ENCODE data around the gene SUV39H2.

Gene SUV39H2

DNA sequence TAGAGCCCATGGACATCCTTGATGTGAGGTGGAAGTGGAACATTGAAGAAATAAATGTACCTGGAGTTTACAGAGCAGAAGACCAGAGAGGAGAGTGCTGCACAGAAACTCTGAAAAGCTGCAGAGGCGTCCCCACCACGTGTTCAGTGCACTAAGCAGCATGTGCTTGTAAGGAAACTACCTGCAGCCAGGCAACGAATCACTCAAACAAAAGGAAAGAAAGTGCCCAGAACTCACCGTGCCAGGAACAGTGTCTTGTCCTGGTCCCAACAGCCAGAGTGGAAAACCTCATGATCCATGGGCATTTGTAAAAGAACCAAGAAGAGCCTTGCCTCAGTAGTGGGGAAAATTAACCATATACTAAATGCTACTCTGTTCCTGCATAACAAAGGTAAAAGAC is 32.3 kb downstream of the SUV39H2 start:
- TF ChIP-seq, protein P1, sequence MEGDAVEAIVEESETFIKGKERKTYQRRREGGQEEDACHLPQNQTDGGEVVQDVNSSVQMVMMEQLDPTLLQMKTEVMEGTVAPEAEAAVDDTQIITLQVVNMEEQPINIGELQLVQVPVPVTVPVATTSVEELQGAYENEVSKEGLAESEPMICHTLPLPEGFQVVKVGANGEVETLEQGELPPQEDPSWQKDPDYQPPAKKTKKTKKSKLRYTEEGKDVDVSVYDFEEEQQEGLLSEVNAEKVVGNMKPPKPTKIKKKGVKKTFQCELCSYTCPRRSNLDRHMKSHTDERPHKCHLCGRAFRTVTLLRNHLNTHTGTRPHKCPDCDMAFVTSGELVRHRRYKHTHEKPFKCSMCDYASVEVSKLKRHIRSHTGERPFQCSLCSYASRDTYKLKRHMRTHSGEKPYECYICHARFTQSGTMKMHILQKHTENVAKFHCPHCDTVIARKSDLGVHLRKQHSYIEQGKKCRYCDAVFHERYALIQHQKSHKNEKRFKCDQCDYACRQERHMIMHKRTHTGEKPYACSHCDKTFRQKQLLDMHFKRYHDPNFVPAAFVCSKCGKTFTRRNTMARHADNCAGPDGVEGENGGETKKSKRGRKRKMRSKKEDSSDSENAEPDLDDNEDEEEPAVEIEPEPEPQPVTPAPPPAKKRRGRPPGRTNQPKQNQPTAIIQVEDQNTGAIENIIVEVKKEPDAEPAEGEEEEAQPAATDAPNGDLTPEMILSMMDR (IDR thresholded peaks at IDR 0.05; ENCODE audit: control insufficient read depth, extremely low read depth, insufficient read depth), result no peak

DNA sequence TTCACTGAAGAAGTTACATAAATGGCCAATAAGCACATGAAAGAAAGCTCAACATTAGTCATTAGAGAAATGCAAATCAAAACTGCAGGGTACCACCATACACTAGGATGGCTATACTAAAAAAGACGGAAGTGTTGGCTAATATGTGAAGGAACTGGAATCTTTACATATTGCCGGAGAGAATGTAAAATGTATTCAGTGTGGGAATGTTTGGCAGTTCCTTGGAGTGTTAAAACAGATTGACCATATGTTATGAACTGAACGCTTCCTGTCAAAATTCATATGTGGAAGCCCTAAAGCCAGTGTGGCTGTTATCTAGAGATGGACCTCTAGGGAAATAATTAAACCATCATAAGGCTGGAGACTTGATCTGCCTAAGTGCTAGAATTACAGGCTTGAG is 33.1 kb downstream of the SUV39H2 start:
- TF ChIP-seq, protein P1 (IDR thresholded peaks at IDR 0.05; ENCODE audit: control insufficient read depth, extremely low read depth, insufficient read depth), result no peak
- no peak overlapping the region for H3K4me3 ChIP-seq (ENCODE audit: low read depth, low read length)
- no peak for DNase-seq (ENCODE audit: low read depth)

More for the DNA sequence above, 32.3 kb downstream of the SUV39H2 start:
- no peak overlapping the region for H3K4me3 ChIP-seq (ENCODE audit: low read depth, low read length)
- DNase-seq (ENCODE audit: low read depth), result no peak

DNA sequence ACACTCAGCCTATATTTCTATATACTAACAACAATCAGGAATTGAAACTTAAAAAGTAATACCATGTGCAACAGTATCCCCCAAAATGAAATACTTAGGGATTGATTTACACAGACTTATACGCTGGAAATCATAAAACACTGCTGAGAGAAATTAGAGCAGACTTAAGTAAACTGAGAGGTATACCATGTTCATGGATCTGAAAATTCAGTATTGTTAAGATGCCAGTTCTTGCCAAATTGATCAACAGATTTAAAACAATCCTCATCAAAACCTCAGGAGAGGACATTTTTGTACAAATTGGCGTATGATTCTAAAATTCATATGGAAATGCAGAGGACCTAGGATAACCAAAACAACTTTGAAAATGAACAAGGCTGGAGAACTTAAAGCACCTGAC is 37.9 kb downstream of the SUV39H2 start:
- DNase-seq (ENCODE audit: low read depth), result no peak
- no peak overlapping the region for H3K4me3 ChIP-seq (ENCODE audit: low read depth, low read length)
- TF ChIP-seq, protein P1 (IDR thresholded peaks at IDR 0.05; ENCODE audit: control insufficient read depth, extremely low read depth, insufficient read depth), result no peak

DNA sequence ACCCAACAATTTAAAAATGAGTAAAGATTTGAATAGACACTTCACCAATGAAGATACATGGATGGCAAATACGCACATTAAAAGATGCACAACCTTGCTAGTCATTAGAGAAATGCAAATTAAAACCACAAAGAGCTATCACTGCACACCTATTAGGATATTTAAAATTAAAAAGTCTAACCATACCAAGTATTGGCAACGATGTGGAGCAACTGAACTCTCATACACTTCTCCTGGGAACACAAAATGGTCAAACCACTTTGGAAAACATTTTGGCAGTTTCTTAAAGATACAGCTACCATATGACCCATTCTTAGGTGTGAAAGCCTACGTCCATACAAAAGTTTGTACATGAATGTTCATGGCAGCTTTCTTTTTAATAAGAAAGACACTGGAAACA is 39.2 kb downstream of the SUV39H2 start:
- TF ChIP-seq, protein P1 (IDR thresholded peaks at IDR 0.05; ENCODE audit: control insufficient read depth, extremely low read depth, insufficient read depth), result no peak
- DNase-seq (ENCODE audit: low read depth), result no peak
- H3K4me3 ChIP-seq (ENCODE audit: low read depth, low read length), result no peak overlapping the region

DNA sequence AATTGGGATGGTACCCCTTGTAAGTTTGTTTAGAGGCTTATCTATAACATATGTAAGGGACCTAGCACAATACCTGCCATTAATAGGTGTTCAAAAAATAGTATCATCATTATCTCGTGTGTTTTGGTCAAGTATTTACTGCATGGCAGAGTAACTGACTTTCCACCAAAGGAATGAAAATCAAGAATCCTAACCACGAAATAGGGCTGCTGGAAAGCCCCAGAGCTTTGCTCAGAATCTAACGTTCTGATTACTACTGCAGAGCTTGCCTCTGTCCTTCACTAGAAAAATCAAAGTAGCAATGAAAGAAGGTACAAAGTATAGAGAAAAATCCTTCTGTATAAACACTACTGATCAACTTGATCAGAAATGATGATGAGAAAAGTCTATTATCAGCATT is 40.3 kb downstream of the SUV39H2 start:
- H3K4me3 ChIP-seq (ENCODE audit: low read depth, low read length), result no peak overlapping the region
- TF ChIP-seq, protein P1 (IDR thresholded peaks at IDR 0.05; ENCODE audit: control insufficient read depth, extremely low read depth, insufficient read depth), result no peak
- no peak for DNase-seq (ENCODE audit: low read depth)

DNA sequence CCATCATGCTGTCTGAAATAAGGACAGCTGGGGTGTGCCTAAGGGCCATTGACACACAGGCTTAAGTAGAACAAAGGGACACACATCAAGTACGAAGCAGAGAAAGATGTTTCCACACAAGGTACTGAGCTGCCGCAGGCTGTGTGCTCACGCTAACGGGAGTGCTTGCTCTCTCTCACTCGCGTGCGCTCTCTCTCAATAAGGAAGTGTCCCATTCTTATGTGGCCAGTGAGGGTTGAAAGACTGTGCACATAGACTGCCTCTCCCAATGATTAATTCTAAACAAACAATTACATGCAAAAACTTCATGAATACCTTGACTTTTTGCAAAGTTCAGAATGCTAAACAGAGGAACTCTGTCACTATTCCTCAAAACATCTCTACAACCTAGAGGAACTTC is 45.3 kb downstream of the SUV39H2 start:
- DNase-seq (ENCODE audit: low read depth), result no peak
- H3K4me3 ChIP-seq (ENCODE audit: low read depth, low read length), result no peak overlapping the region
- TF ChIP-seq, protein P1 (IDR thresholded peaks at IDR 0.05; ENCODE audit: control insufficient read depth, extremely low read depth, insufficient read depth), result no peak

DNA sequence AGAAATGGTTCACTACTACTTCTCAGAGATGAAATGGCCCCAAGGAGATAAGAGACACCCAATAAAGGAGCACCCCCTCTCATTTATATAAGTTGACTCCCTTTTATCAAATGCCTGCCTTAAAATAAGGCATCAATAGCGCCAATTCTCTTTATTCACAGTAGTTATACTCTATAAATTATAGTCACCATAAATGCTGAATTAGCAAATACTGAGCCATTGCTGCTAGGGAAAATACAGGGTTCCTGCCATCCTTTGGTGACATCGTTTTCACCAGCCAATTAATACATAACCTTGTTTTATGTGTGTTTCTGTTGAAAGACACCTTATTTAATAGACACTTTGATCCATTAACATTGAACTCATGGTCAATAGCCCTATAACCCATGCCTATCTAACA is 46.6 kb downstream of the SUV39H2 start:
- DNase-seq (ENCODE audit: low read depth), result no peak
- no peak overlapping the region for H3K4me3 ChIP-seq (ENCODE audit: low read depth, low read length)
- TF ChIP-seq, protein P1 (IDR thresholded peaks at IDR 0.05; ENCODE audit: control insufficient read depth, extremely low read depth, insufficient read depth), result no peak

All from LNCaP clone FGC (cell line).